CD4-positive, alpha-beta T cell treated with Interleukin-21 for 1 hour (primary cell): ENCODE measurements around the gene STYK1.

Experiments
- DNase-seq: peaks from one replicate; pipeline ENCODE4 v3.0.0-alpha.2; 2020

STYK1 gene

GRCh38 chr12:10673659-10674384, at the start of gene STYK1:
Gene STYK1, minus strand, starts transcription at chr12:10674052. Its CDS starts 39,434 bp downstream, at chr12:10634618.
- peak; percentile 82 for DNase-seq

- peak; percentile 64 for DNase-seq
These were observed 49.3 kb upstream of the STYK1 start, which contains the start of gene YBX3 for GRCh38 chr12:10722905-10723746. Gene YBX3, minus strand, starts transcription at chr12:10723323. Its CDS starts 212 bp downstream, at chr12:10723111.

GRCh38 chr12:10722502-10722904, 48.7 kb upstream of the STYK1 start:
- peak; percentile 44 for DNase-seq

- DNase-seq: peak; percentile 88
These were observed 48.0 kb upstream of the STYK1 start for GRCh38 chr12:10721651-10722501.

- DNase-seq: no peak
These were observed 47.3 kb upstream of the STYK1 start for GRCh38 chr12:10720974-10721650.

- no peak for DNase-seq
These were observed 45.6 kb upstream of the STYK1 start for GRCh38 chr12:10719482-10719881.

- DNase-seq: no peak
These were observed 44.5 kb upstream of the STYK1 start for GRCh38 chr12:10718279-10718821.

- no peak for DNase-seq
These were observed 43.6 kb upstream of the STYK1 start for GRCh38 chr12:10717410-10717809.

GRCh38 chr12:10716704-10717315, 43.0 kb upstream of the STYK1 start:
- DNase-seq: no peak

GRCh38 chr12:10716277-10716676, 42.4 kb upstream of the STYK1 start:
- DNase-seq: no peak

GRCh38 chr12:10715491-10715890, 41.6 kb upstream of the STYK1 start:
- peak; percentile 46 for DNase-seq

- DNase-seq: no peak
These were observed 36.0 kb upstream of the STYK1 start for GRCh38 chr12:10709808-10710207.

- DNase-seq: no peak
These were observed 35.0 kb upstream of the STYK1 start for GRCh38 chr12:10708862-10709261.

- no peak for DNase-seq
These were observed 31.8 kb upstream of the STYK1 start for GRCh38 chr12:10705655-10706054.

- DNase-seq: no peak
These were observed 28.0 kb upstream of the STYK1 start for GRCh38 chr12:10701843-10702242.

- peak; percentile 19 for DNase-seq
These were observed 27.4 kb upstream of the STYK1 start for GRCh38 chr12:10701131-10701681.

GRCh38 chr12:10700581-10700980, 26.7 kb upstream of the STYK1 start:
- no peak for DNase-seq

- DNase-seq: no peak
These were observed 24.0 kb upstream of the STYK1 start for GRCh38 chr12:10697862-10698261.

GRCh38 chr12:10697156-10697555, 23.3 kb upstream of the STYK1 start:
- no peak for DNase-seq

- no peak for DNase-seq
These were observed 17.1 kb upstream of the STYK1 start for GRCh38 chr12:10690906-10691305.

GRCh38 chr12:10689146-10689545, 15.3 kb upstream of the STYK1 start:
- no peak for DNase-seq
